Nephron progenitor cell (in vitro differentiated cells): ENCODE data around the gene NDUFS3.
"Not testable (repeated sequence)": the region's sequence is repeated elsewhere in the genome, so short reads cannot be mapped to it uniquely, and the experiment has no call there.

Experiments used
- DNase-seq: peaks from one replicate; pipeline ENCODE4 v3.0.0; 2021
- H3K27ac Mint-ChIP-seq: 2 replicates; pipeline ENCODE4 v1.8.0; 2021; ENCODE audit warnings: mild to moderate bottlenecking, moderate library complexity, mixed read lengths
- H3K27me3 Mint-ChIP-seq: 2 replicates; pipeline ENCODE4 v1.8.0; 2021; ENCODE audit warnings: mild to moderate bottlenecking, low read depth, mixed read lengths; ENCODE audit not compliant: poor library complexity
- H3K36me3 Mint-ChIP-seq: 2 replicates; pipeline ENCODE4 v1.8.0; 2021; ENCODE audit warnings: low read depth, mixed read lengths
- H3K4me1 Mint-ChIP-seq: 2 replicates; pipeline ENCODE4 v1.8.0; 2021; ENCODE audit warnings: mixed read lengths
- H3K4me3 Mint-ChIP-seq: 2 replicates; pipeline ENCODE4 v1.8.0; 2021; ENCODE audit warnings: mild to moderate bottlenecking, moderate library complexity, mixed read lengths
- H3K9me3 Mint-ChIP-seq: 2 replicates; pipeline ENCODE4 v1.8.0; 2021; ENCODE audit warnings: mild to moderate bottlenecking, moderate library complexity, mixed read lengths
- CTCF ChIP-seq: fragments of 200-600 bp; sonication (generic); IDR thresholded peaks from 2 replicates; pipeline ENCODE4 v1.5.0; 2021; ENCODE audit warnings: antibody characterized with exemption

Gene NDUFS3

GRCh38 chr11:47578524-47579494 is at the start of gene NDUFS3, which contains the start of gene KBTBD4:
NDUFS3 (plus strand) TSS chr11:47579074; CDS start chr11:47579092, 18 bp downstream.
KBTBD4 (minus strand) TSS chr11:47578970; CDS start chr11:47578951, 19 bp downstream.
- H3K27ac Mint-ChIP-seq, result peak within 1 kb of the TSS; percentile 100
- H3K27me3 Mint-ChIP-seq, result no peaks in the 10 kb centered on the region
- no peak for TF ChIP-seq CTCF
- H3K36me3 Mint-ChIP-seq, result peaks cover 59% of the 10 kb centered on the region
- H3K9me3 Mint-ChIP-seq, result no peaks in the 10 kb centered on the region
- peaks cover 43% of the 10 kb centered on the region for H3K4me1 Mint-ChIP-seq
- DNase-seq, result peak; percentile 96
- peak within 1 kb of the TSS; percentile 98 for H3K4me3 Mint-ChIP-seq

DNA sequence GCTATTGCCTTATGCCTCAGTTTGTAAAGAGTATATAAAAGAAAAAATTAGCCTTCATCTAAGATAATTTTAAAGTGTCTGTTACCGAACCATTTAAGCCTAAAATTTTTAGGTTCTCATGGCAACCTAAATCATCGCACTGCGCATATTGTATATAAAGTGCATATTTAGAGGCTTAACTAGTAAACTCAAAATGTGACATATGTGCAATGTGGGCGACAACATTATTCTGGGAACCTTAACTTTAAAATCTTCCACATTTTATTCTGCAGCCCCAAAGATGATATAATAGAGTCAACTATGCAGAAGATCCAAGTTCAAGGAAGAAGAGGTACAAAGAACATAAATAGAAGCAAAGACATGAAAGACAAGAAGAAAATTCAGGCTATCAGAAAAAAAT is 48.9 kb upstream of the NDUFS3 start:
- H3K27me3 Mint-ChIP-seq, result no peaks in the 10 kb centered on the region
- peak overlapping the region; percentile 86 for H3K27ac Mint-ChIP-seq
- H3K4me3 Mint-ChIP-seq, result no peak overlapping the region
- TF ChIP-seq CTCF, result no peak
- H3K9me3 Mint-ChIP-seq, result no peaks in the 10 kb centered on the region
- peaks cover 40% of the 10 kb centered on the region for H3K4me1 Mint-ChIP-seq
- no peak for DNase-seq
- H3K36me3 Mint-ChIP-seq, result peaks cover 17% of the 10 kb centered on the region

- not testable (repeated sequence) for H3K27me3 Mint-ChIP-seq, H3K9me3 Mint-ChIP-seq, DNase-seq, H3K4me3 Mint-ChIP-seq
- Mint-ChIP-seq H3K36me3 (peaks cover 21% of the 10 kb centered on the region), H3K4me1 (peaks cover 36% of the 10 kb centered on the region), H3K27ac (peak overlapping the region; percentile 86)
Observed at GRCh38 chr11:47530721-47531120, 48.2 kb upstream of the NDUFS3 start.

DNA sequence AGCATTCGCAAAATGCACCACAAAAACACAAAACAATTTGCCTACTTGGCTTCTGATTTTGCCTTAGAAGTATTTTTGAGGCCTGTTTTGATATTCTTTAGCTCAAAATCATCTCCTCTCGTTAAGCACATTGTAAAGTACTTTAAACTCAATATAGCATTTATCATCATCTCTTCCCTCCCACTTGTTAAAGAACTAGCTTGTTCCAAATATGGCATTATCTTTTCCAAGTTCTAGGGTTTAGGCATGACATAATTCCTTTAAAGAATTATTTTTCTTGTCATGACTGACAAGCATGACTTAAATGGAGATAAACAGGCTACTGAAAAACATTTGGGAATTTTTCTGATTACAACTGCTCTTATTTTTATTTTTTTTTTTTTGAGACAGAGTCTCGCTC is 47.2 kb upstream of the NDUFS3 start:
- H3K27me3 Mint-ChIP-seq, result no peaks in the 10 kb centered on the region
- no peak for DNase-seq
- H3K36me3 Mint-ChIP-seq, result peaks cover 26% of the 10 kb centered on the region
- H3K27ac Mint-ChIP-seq, result peak overlapping the region; percentile 79
- no peak for TF ChIP-seq CTCF
- no peaks in the 10 kb centered on the region for H3K9me3 Mint-ChIP-seq
- no peak overlapping the region for H3K4me3 Mint-ChIP-seq
- peaks cover 32% of the 10 kb centered on the region for H3K4me1 Mint-ChIP-seq

DNA sequence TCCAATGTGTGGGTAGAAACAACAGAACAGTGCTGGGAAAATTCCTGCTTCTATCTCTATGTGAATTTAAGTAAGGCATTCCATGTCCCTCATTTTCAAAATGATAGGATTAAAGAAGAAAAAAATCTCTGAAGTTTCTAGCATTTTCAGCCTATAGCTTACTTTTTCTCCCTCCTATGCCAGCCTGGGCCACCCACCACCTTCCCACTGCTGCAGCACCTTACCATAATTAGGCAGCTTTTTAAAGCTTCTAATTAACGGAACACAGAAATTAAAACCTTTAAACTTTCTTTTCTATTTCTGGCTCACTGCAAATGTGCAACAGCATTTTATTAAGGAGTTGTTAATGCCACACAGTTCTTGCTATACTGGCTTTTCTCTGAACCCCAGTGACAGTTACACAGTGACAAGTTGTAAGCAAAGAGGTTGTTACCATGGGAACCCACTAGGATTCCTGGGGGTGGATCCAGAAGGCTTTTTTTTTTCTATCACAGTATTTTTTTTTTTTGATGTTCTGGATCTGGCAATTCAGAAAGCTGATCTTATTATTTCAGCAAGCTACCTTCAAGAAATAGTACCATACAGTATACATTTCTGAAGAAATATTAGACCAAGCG is 46.2 kb upstream of the NDUFS3 start:
- no peak overlapping the region for H3K4me3 Mint-ChIP-seq
- peaks cover 30% of the 10 kb centered on the region for H3K36me3 Mint-ChIP-seq
- H3K27me3 Mint-ChIP-seq, result no peaks in the 10 kb centered on the region
- peaks cover 27% of the 10 kb centered on the region for H3K4me1 Mint-ChIP-seq
- TF ChIP-seq CTCF, result no peak
- H3K27ac Mint-ChIP-seq, result no peak overlapping the region
- no peak for DNase-seq
- no peaks in the 10 kb centered on the region for H3K9me3 Mint-ChIP-seq

DNA sequence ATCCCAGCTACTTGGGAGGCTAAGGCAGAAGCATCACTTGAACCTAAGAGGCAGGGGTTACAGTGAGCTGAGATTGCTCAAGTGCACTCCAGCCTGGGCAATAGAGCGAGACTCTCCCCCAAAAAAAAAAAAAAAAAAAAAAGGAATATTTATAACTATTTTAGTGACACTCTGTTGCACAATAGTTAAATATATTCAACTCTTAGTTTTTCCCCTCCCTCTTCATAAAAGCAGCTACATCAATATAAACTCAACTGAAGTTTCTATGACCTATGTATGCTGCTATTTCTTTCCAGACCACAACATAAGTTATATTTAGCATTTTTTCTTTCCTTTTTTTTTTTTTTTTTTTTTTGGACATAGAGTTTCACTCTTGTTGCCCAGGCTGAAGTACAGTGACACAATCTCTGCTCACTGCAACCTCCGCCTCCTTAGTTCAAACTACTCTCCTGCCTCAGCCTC is 45.2 kb upstream of the NDUFS3 start:
- Mint-ChIP-seq H3K4me3 (no peak overlapping the region), H3K4me1 (peaks cover 29% of the 10 kb centered on the region), H3K9me3 (peaks cover 2% of the 10 kb centered on the region), H3K36me3 (peaks cover 33% of the 10 kb centered on the region), H3K27me3 (no peaks in the 10 kb centered on the region), H3K27ac (no peak overlapping the region)
- no peak for DNase-seq
- TF ChIP-seq CTCF, result no peak
